ENCODE results near the gene NKD1.

DNA sequence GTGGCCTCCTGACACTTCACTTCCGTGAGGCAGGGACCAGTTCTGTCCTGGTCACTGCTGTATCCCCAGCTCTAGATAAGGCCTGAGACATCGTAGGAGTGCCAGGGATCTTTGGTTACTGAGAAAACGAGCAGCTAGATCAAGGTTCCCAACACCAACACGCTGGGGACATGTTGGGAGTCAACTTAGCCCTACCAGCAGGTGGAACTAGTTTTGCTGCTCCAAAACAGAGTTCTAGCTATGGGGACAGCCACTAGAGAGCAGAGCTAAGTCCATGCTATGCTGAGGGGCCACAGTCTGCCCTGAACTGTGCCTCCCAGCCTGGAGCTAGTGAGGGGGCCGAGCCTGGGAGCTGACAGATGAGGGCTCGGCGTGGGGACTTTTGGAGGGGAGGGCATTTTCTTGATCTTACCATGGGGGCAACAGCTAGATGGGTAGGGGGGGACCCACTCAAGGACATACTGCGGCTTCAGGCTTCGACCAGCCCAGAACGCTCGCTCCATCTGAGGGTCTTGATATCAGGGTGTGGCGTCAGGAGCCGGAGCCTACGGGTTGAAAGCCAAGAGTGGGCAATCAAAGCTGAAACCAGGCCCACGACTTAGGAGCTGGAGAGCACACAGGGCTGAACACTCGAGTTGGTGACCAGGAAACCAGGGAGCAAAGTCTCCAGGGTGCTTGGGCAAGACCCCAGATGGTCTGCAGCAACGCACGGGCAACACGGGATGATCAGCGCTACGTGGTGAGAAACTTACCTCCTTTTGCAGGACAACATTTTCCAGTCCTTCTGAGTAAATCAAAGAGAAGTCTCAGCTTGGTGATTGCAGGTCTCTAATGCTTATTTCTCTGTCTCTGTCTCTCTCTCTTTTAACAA, 119.5 kb downstream of the NKD1 start:
- TF ChIP-seq HDAC6 (IDR thresholded peaks at IDR 0.05; ENCODE audit: low read depth, low read length) (no peak), POLR2AphosphoS5 (IDR thresholded peaks at IDR 0.05; ENCODE audit: low read depth, low read length) (no peak), POLR2A (IDR thresholded peaks at IDR 0.05; ENCODE audit: control extremely low read depth in 1 of 2, low read depth in 2 of 2, low read length in 2 of 2) (no peak)
- TF ChIP-seq, protein P1, sequence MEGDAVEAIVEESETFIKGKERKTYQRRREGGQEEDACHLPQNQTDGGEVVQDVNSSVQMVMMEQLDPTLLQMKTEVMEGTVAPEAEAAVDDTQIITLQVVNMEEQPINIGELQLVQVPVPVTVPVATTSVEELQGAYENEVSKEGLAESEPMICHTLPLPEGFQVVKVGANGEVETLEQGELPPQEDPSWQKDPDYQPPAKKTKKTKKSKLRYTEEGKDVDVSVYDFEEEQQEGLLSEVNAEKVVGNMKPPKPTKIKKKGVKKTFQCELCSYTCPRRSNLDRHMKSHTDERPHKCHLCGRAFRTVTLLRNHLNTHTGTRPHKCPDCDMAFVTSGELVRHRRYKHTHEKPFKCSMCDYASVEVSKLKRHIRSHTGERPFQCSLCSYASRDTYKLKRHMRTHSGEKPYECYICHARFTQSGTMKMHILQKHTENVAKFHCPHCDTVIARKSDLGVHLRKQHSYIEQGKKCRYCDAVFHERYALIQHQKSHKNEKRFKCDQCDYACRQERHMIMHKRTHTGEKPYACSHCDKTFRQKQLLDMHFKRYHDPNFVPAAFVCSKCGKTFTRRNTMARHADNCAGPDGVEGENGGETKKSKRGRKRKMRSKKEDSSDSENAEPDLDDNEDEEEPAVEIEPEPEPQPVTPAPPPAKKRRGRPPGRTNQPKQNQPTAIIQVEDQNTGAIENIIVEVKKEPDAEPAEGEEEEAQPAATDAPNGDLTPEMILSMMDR (IDR thresholded peaks at IDR 0.05; ENCODE audit: control extremely low read depth in 1 of 3, insufficient read depth in 1 of 3, low read depth in 1 of 3, low read length in 3 of 3) = peak in 2 of 3 experiments; percentile 1 to 54; a peak in 3 of 4 replicates

Measured in H1 (cell line).